ENCODE results near the gene EPHA10.

EPHA10 gene

DNA sequence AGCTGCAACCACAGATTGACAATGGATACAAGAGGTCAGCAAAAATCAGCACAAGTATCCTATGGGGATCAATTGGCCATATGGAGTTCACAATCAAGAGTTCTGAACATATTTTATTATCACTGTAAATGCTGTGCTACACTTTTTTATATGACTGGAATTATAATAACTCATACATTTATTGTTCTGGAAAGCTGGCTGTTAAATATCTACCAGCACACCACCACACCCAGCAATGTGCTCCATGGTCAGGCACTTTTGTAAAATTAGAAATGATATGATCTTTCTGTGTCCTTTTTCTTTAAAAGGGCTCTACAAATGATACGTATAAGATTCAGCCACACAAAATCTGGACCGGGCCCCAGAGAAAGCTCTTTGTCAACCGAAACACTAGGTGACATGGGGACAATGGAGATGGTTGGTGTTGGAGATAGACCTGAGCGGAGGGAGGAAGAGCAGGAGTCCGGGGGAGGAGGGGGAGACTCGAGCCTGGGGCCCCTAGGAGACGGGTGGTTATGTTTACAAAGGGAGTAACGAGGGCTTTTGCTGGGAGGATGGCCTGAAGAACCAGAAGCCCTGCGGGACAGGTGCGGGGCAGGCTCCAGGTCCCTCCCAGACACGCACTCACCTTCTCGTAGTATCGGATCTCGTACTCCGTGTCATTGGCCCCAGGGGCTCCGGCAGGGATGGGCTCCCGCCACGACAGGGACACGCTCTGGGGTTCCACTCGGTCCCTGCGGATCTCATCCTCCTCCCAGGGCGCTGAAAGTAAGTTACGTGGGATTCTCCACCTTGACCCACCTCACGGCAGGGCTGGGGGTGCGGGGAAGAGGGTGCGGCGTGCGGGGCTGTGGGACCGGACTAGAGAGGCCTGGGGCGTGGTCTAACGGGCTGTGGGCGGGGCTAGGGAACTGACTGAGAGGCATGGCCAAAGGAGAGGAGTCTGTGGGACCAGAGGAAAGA is 30.0 kb downstream of the EPHA10 start:
- no peak for DNase-seq (ENCODE audit: low read depth in 1 of 2, low spot score in 1 of 2)

- no peak for DNase-seq (ENCODE audit: low read depth in 1 of 2, low spot score in 1 of 2)
Observed at GRCh38 chr1:37732111-37732780, 32.7 kb downstream of the EPHA10 start.

DNA sequence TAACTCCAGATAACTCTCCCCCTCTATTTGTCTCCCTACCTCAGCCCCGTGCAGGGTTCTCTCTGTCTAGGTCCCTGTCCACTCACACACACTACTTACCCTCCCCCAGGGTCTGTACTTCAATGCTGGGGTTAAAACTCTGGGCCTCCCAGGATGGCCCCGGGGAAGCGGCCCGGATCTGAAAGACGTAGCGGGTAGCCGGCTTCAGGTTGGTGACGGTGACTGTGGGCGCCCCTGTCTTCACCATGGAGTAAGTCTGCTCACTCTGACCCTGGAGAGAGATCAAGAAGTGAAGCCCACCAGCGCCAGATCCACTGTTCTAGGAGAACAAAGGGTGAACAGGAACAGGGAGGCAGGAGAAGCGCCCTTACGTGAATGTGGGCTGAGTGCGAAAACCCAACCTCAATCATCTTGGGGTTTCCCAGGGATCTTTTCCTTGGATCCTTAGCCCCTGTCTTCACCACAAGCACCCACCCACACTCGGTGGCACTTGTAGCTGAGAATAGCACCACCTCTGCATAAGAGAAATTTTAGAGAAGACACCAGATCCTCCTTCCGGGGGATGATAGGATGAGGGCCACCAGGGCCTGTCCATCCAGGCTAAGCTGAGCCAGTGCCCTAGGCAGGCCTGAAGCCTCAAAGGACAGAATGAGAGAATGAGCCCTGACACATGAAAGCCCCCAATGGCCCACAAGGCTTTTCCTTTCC is 33.5 kb downstream of the EPHA10 start:
- DNase-seq (ENCODE audit: low read depth in 1 of 2, low spot score in 1 of 2): no peak

- DNase-seq (ENCODE audit: low read depth in 1 of 2, low spot score in 1 of 2): no peak
Observed at GRCh38 chr1:37730376-37730775, 34.5 kb downstream of the EPHA10 start.

DNA sequence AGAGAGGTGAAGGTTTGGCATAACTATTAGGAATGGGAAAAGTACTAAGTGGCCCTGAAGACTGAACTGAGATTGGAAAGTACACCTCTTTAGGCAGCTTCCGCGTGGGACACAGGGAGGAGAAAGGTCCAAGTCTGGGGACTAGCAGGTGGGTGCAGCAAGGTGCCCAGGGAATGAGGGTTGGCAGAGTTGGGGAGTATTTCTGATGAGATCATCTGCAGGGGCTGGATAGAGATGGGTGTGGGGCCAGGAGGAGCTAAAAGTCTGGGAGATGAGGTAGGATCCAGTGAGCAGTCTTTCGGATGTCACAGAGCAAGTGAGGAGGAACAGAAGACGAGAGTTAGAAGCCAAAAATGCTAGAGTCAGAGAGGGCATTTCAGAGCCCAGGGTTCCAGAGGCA is 36.5 kb downstream of the EPHA10 start:
- no peak for DNase-seq (ENCODE audit: low read depth in 1 of 2, low spot score in 1 of 2)

- no peak for DNase-seq (ENCODE audit: low read depth in 1 of 2, low spot score in 1 of 2)
Observed at GRCh38 chr1:37726751-37727585, 38.0 kb downstream of the EPHA10 start.

GRCh38 chr1:37725851-37726613 is 38.9 kb downstream of the EPHA10 start:
- no peak for DNase-seq (ENCODE audit: low read depth in 1 of 2, low spot score in 1 of 2)

- DNase-seq (ENCODE audit: low read depth in 1 of 2, low spot score in 1 of 2): no peak
Observed at GRCh38 chr1:37724575-37724974, 40.3 kb downstream of the EPHA10 start.

DNA sequence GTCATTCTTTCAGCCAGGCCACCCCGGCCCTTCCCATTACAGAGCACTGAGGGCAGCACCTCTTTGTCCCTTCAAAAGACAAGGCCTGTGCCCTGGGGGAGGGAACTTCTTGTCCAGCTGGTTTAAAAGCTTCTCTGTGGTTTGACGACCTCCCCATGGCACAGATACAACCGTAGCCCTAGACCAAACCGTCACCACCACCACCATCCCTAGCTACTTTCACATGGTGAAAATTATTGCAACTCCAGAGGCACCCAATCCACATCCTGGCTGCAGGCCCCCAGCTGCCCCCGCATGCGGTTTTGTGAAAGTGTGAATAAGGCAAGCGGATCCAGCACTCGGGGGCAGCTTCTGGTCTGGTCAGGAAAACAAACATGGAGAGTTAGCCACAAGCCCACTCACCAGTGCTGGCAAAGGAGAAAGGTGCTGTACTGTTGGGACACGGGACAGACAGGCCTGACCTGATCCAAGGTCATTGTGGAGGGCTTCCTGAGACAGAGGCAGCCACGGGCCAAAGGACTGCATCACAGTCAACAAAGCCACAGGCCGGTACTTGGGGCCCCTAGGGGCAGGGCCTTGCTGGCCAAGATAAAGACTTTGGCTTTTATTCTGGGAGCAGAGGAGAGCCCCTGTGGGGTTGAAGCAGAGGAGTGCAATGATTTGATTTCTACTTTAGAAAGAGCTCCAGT is 41.4 kb downstream of the EPHA10 start:
- no peak for DNase-seq (ENCODE audit: low read depth in 1 of 2, low spot score in 1 of 2)

- no peak for DNase-seq (ENCODE audit: low read depth in 1 of 2, low spot score in 1 of 2)
Observed at GRCh38 chr1:37723072-37723389, 41.9 kb downstream of the EPHA10 start.

DNA sequence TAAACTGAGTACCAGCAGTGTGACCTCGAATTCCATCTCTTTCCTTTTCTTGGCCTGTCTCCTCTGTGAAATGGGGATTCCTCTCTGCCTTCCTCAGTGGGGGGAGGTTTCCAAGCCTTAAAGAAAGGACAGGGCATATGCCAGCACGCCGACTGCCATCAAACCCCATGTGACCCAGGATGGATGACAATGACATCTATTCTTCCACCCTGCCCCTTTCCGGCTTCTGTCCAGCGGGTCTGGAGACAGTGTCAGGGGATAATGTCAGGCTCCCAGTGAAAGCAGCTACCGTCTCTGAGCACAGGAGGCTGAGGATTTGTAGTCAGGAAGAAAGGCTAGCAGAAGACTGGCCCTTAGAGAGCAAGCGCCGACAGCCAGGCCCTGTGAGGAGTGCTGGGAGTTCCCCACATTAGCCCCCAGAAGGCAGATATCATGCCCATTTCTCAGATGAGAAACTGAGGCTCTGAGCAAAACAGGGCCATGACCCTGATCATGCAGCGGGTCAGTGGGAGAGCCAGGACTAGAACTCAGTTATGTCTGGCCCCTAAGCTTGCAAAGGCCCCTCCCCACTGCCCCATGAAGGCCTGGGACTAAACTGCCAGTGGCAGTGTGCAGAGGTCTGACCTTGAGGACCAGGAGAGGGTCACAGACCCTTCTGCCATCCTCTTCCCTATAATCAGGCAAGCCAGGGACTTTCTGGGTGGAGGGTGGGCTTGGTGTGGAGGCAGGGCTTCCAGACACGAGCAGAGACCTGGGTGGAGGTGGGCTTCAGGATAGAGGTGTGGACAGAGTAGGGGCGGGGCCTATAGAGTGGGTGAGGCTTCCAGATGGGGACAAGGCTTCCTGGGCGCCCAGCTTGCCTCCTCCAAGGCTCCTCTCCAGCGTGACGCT is 42.5 kb downstream of the EPHA10 start:
- no peak for DNase-seq (ENCODE audit: low read depth in 1 of 2, low spot score in 1 of 2)

GRCh38 chr1:37721565-37721964 is 43.4 kb downstream of the EPHA10 start:
- no peak for DNase-seq (ENCODE audit: low read depth in 1 of 2, low spot score in 1 of 2)

DNA sequence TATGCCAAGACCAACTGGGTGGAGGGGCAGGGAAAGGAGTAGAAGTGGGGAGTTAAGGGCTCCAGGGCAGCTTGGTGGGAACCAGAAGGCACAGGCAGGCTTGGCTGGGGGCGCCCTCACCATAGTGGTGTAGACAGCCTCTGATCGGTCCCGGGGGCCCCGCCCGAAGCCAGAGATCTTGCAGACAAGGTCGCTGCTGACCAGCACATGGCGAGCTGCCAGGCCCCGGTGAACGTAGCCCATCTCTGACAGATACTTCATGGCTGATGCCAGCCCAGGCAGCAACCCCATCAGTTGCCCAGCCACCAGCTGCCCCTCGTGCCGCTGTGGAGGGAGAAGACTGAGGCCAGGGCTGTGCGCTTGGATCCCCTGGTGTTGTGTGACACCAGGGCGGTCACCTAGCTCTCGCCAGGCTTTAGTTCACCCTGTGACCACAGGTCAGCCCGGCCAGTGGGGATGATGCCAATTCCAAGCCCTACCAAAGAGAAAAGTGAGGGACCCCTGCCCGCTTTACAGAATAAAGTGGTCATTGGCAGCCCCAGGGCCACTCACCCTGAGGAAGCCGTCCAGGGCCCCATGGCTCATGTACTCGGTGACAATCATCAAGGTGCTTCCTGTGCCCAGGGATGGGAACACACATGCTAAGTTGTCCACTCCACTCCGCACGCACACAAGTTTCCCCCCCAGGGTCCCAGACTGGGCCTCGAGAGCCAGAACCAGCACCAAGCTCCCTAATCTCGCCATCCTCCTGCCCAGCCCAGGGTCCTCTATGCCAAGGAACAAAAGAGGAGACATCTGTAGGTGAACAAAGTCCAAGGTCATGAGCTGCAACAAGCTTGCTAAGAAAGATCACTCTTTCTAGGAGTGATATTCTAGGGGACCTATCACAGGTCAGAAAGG is 44.4 kb downstream of the EPHA10 start:
- DNase-seq (ENCODE audit: low read depth in 1 of 2, low spot score in 1 of 2): no peak

DNA sequence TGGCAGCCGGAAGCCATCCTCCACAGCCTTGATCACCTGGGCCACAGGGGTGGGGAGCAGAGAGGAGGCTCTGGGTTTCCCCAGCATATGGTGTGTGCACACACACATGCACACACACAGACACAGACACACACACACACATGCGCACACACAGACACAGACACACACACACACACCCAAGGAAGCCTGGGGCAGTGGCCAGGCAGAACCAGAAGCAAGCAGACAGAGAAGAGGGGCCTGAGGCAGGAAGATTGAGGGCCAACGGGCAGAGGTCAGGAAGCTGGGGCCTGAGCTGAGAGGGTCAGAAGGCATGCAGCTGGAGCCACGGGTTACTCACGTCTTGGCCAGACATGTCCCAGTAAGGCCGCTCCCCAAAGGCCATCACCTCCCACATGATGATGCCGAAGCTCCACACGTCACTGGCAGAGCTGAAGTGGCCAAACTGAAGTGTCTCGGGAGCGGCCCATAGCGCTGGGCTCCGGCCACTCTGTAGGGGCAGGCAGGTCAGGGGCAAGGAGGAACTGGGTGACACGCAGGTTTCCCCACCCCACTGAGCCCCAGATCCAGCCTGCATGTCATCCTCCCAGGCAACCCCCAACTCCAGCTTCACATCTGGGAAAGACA is 45.2 kb downstream of the EPHA10 start:
- no peak for DNase-seq (ENCODE audit: low read depth in 1 of 2, low spot score in 1 of 2)

GRCh38 chr1:37718901-37719571 is 45.9 kb downstream of the EPHA10 start:
- DNase-seq (ENCODE audit: low read depth in 1 of 2, low spot score in 1 of 2): no peak

GRCh38 chr1:37718181-37718900 is 46.6 kb downstream of the EPHA10 start:
- DNase-seq (ENCODE audit: low read depth in 1 of 2, low spot score in 1 of 2): no peak

All from stimulated activated CD4-positive, alpha-beta T cell treated with anti-CD3 and anti-CD28 coated beads, Interleukin-15, amount 100 ng/mL, for 1 hour (primary cell).